IPS-11a (cell line): ENCODE data around the gene EFL1.

Experiments
- H3K4me3 ChIP-seq: one replicate; pipeline ENCODE4 v1.5.1; 2013; ENCODE audit warnings: low read depth, low read length, control low read depth

Gene EFL1

GRCh38 chr15:82127581-82127980 lies 135.0 kb downstream of the EFL1 start:
- H3K4me3 ChIP-seq = no peak overlapping the region

GRCh38 chr15:82126346-82126745 lies 136.2 kb downstream of the EFL1 start:
- no peak overlapping the region for H3K4me3 ChIP-seq

DNA sequence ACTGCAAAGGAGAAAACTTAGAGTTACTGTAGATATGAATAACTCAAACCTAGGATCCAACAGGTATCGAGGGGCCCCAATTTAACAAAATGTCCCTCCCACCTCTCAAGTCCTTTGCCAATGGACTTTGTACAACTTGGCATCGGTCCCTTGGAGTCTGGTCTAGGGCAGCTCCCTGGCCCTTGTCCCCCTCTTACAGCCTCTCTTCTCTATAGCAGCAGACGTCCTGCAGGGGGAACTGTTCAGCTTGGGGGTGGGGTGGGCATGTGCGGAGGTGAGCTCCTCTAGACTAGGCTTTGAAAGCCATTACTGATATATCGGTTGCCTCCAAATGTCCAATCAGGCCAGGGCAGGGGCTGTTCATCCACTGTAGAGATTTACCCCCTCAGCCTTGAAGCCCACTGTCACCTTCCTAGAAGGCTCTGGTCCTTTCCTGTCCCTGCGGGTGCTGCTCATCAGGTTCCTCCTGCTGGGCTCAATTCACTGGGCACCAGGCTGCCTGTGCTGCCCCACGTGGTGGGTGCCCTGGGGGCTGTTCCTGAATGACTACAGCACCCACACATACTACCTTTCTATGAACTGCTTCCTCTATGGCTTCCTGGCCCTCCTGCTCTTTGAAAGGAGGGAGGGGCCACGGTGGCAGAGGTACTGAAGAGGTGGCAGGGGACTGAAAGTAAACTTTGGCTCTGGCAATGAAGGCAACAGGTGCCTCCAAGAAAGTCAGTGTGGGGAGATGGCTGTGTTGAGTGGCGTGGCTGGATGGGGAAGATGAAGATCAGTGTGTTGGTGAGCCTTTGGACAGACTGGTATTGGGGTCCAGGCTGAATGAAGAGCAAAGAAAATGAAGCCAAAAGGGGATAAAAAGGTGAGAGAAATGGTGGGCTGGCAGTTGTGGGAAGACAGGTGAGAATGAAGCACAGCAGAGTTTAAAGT lies 137.9 kb downstream of the EFL1 start:
- no peak overlapping the region for H3K4me3 ChIP-seq

DNA sequence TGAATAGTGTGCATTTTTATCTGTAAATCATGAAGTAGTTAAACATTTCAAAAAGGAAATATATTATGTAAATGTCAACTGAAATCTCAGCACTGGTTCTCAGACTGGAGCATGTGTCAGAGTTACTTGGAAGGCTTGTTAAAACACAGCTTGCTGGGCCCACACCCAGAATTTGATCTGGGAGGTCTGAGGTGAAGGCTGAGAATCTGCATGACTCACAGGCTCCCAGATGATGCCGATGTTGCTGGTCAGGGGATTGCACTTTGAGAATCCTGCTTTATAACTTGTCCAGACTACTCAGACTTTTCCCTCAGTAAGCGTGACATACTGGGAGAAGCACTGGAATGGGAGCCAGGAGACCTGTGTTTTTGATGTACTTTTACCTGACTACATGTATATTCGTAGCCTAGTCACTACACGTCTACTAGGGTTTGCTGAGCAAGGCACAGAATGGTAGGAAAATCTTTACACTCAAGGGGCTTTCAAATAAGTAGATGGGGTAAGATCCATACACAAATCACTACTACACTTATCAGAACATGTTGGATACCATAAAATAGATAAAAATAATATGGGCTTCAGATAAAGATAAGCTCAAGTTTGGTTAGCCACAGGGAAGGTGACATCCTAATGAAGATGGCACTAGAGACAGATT lies 139.7 kb downstream of the EFL1 start:
- H3K4me3 ChIP-seq = no peak overlapping the region

DNA sequence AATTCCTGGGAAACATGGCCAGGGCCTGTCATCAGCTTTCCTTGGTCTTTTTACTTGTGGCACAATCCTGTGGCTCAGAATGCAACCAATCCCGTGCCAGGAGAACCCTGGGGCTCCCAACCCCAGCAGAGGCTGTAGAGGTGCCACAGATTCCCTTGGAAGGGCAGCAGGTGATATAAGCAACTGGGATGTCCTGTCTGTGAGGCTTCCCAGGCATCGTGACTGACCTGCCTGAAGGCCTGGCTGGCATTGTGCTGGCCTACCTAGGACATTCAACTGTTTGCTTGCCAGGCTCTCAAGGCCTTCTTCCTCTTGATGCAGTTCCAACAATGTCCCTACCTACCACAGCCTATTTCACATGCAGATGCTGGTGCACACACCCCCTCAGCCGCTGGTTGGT lies 144.5 kb downstream of the EFL1 start:
- no peak overlapping the region for H3K4me3 ChIP-seq

DNA sequence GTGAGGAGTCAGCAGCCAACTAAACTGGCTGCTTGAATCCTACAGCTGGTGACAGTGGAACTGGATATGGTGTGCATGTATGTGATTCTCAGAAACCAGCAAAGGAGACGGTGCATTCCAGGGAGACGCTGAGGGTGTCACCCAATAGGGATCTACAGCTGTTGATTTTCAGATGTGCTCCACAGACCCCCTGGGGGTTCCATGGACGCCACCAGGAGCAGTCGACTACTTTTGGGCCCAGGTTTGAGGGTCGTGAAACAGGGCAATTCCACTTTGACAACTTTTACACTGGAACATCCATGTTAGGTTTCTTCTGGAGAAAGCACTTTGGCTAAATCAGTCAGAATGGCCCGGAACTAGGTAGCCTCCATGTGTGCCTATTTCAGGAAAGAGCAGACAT lies 145.2 kb downstream of the EFL1 start:
- H3K4me3 ChIP-seq = no peak overlapping the region

DNA sequence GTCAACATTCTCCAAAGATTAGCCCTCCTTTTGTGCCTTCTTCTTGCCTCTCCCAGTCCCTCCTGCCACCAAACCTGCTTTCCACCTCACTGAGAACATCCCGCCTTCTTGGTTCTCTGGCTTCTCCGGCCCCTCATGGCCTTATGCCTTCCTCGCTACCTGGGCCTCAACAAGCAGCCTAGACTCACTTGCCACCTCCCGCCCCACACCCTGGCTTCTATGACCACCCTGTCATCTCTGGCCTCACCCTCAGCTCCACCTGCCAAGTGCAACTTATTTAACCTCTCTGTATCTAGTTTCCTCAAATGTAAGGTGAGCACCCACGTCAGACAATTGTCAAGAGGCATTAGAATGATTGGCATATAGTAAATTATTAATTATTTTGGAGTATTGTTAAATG lies 147.9 kb downstream of the EFL1 start:
- no peak overlapping the region for H3K4me3 ChIP-seq

- H3K4me3 ChIP-seq = no peak overlapping the region
Observed at GRCh38 chr15:82113106-82113715, 149.3 kb downstream of the EFL1 start.

DNA sequence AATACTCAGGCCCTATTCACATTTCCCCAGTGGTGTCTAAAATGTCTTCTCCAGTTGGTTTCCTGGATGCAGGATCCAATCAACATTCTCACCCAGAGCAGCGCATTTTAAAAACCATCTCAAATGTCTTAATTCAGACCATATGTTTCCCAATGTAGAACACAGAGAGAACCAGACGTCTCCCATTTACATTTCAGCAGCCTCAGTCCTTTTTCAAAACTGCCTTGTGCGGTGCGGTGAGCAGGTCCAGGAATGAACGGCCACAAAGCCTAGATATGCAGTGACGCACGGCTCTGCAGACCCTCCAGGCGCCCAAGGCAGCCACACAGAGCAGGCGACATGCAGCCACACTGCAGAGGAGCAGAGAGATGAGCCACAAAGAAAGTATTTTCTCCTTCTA lies 150.6 kb downstream of the EFL1 start:
- no peak overlapping the region for H3K4me3 ChIP-seq

DNA sequence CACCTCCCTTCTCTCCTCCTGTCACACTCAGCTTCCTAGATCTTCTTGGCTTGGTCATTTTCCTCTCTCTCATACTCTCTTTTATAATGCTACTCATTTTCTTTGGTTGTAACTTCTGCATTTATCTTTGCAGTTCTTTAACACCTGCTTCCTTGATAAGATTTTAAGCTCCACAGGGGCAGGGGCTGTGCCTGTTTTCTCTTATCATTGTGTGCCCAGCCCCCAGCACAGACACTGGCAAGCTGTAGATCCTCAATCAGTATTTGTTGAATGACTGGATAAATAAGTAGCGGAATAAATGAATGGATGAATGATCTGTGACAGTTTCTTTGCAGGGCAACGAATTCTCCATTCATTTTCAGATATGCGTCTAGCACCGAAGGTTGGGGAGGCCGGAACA lies 152.4 kb downstream of the EFL1 start:
- H3K4me3 ChIP-seq = no peak overlapping the region

DNA sequence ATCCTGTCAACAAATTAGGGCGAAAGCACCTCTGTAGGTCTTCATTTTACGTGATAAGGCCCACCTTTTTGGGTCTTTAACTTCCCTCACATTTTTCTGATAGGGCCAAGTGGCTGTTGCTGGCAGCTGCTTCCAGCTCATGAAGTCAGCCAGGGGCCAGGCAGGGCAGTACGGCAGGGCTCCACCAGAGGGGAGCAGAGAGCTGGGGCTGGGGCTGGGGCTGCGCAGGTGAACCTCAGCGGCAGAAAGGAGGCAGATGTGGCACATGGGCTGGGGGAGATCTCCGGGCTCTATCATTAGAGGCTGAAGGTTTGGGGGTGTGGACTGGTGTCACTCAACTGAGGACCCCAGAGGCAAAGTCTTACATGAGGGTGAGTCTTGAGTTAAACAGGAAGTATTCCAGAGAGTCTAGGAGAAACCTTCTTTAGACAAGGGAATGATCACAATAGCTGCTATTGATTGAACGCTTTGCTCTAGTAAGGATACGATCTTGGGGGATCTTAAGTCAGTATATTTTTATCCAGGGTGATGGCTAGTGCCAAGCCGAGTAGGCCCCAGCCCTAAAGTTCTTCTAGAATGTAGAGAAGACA lies 153.9 kb downstream of the EFL1 start:
- no peak overlapping the region for H3K4me3 ChIP-seq

GRCh38 chr15:82106679-82107078 lies 155.9 kb downstream of the EFL1 start:
- H3K4me3 ChIP-seq = no peak overlapping the region

GRCh38 chr15:82105451-82106215 lies 156.9 kb downstream of the EFL1 start:
- H3K4me3 ChIP-seq = no peak overlapping the region

DNA sequence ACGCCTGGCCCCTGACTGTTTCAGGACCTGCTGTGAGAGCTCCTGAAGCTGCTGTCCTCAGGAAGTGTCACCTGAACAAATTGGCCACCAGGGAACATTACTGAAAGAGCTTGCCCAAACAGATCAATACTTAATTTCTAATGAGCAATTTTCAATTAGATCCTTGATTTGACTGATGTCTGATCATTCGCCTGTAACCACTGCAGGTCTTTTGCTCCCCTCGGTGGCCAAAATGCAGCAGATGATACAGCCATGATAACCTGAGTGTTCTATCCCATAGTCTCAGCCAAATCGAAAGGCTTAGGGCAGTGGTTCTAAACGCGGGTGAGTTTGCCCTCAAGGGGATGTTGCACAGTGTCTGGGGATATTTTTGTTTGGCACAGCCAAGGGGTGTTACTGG lies 159.1 kb downstream of the EFL1 start:
- H3K4me3 ChIP-seq = no peak overlapping the region

GRCh38 chr15:82100111-82100929 lies 162.2 kb downstream of the EFL1 start:
- no peak overlapping the region for H3K4me3 ChIP-seq

GRCh38 chr15:82098674-82099073 lies 163.9 kb downstream of the EFL1 start:
- no peak overlapping the region for H3K4me3 ChIP-seq

DNA sequence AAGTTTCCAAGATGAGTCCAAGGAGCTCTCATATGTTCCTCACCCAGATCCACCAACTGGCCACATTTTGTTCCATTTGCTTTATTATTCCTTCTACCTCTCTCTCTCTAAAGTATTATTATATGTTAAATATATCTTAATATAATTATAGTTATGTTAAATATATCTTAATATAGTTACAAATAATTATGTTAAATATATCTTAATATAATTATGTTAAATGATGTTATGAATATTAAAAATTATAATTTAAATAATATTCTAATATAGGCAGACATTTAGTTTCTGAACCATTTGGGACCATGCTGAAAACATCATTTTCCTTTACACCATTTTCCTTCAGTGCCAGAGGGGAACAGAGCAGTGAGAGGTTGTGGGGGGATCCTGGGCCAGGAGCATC lies 166.7 kb downstream of the EFL1 start:
- H3K4me3 ChIP-seq = no peak overlapping the region

- H3K4me3 ChIP-seq = no peak overlapping the region
Observed at GRCh38 chr15:82093774-82094211, 168.7 kb downstream of the EFL1 start.

GRCh38 chr15:82093325-82093724 lies 169.2 kb downstream of the EFL1 start:
- no peak overlapping the region for H3K4me3 ChIP-seq

DNA sequence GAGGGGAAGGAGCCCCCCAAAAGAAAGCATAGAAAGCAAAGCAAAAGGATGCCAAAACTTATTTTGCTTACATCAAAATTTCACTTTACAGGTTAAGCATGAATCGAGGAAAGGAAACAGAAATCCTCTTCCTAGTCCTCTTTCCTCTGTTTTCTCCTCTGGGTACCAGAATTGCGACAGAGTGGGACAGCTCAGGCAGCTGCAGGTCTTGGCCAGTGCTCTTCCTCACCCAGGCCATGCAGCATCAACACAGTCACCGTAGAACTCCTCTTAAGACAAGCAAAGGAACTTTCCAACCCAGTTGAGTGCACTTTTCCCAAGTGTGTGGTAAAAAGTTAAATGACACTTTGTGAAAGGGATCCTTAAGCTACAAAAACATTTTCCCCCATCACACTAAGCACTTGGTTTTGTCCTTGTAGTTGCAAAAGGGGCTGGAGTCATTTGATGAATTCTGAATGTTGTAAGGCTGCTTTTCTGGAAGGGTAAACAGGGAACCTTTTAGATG lies 170.8 kb downstream of the EFL1 start:
- no peak overlapping the region for H3K4me3 ChIP-seq
